WTC11 (cell line): ENCODE measurements around the gene PPIC. TPM values are rescaled to one million over a fixed set of nuclear protein-coding genes. Genes with fewer than 3 reads are reported as not detected.

Source experiments
- ATAC-seq: fragments of 200-7000 bp; cut with Tn5 transposase; 2 replicates; pipeline ENCODE4 v1.10.0; 2021; ENCODE audit warnings: mild to moderate bottlenecking, moderate library complexity
- CTCF ChIA-PET: fragments of 300-600 bp; sonication (Branson Sonifier 250); formaldehyde crosslinking; loops from one replicate; lab custom pipeline; 2021; ENCODE audit warnings: antibody characterized with exemption; lab: Charles Lee
- POLR2A ChIA-PET: fragments of 350-600 bp; sonication (Branson Sonifier 250); formaldehyde crosslinking; loops from one replicate; lab custom pipeline; 2021; ENCODE audit warnings: antibody characterized with exemption; lab: Charles Lee
- DNase-seq: peaks from one replicate; pipeline ENCODE4 v3.0.0; 2021; ENCODE audit warnings: low spot score
- H3K27ac Mint-ChIP-seq: 2 replicates; pipeline ENCODE4 v1.8.0; 2021; ENCODE audit warnings: mixed read lengths
- H3K27me3 Mint-ChIP-seq: 2 replicates; pipeline ENCODE4 v1.8.0; 2021; ENCODE audit warnings: low read depth, mild to moderate bottlenecking, moderate library complexity, mixed read lengths
- H3K36me3 Mint-ChIP-seq: 2 replicates; pipeline ENCODE4 v1.8.0; 2021; ENCODE audit warnings: mixed read lengths
- H3K4me1 Mint-ChIP-seq: 2 replicates; pipeline ENCODE4 v1.8.0; 2022; ENCODE audit warnings: mixed read lengths
- H3K4me3 Mint-ChIP-seq: 2 replicates; pipeline ENCODE4 v1.8.0; 2021; ENCODE audit warnings: mild to moderate bottlenecking, moderate library complexity, mixed read lengths
- H3K9me3 Mint-ChIP-seq: 2 replicates; pipeline ENCODE4 v1.8.0; 2021; ENCODE audit warnings: mixed read lengths
- ATF3 ChIP-seq: sonication (generic); formaldehyde crosslinking; conservative IDR thresholded peaks from 2 replicates; pipeline ENCODE4 v1.8.1; 2022; ENCODE audit warnings: mild to moderate bottlenecking, missing genetic modification reagents
- ATF6 ChIP-seq: sonication (generic); formaldehyde crosslinking; IDR thresholded peaks from 2 replicates; pipeline ENCODE4 v1.8.1; 2023; ENCODE audit warnings: mild to moderate bottlenecking, missing genetic modification reagents
- ELF4 ChIP-seq: sonication (generic); formaldehyde crosslinking; IDR thresholded peaks from 2 replicates; pipeline ENCODE4 v1.8.1; 2022; ENCODE audit warnings: low read depth, mild to moderate bottlenecking, moderate library complexity, missing genetic modification reagents
- ETV6 ChIP-seq: sonication (generic); formaldehyde crosslinking; IDR thresholded peaks from 2 replicates; pipeline ENCODE4 v1.8.1; 2022; ENCODE audit warnings: mild to moderate bottlenecking, missing genetic modification reagents
- GABPB1 ChIP-seq: sonication (generic); formaldehyde crosslinking; IDR thresholded peaks from 2 replicates; pipeline ENCODE4 v1.8.1; 2023; ENCODE audit warnings: mild to moderate bottlenecking, missing genetic modification reagents
- GRHL2 ChIP-seq: fragments of 250-450 bp; sonication (Bioruptor Pico); IDR thresholded peaks from 2 replicates; pipeline ENCODE4 v1.8.0; 2022; ENCODE audit warnings: mild to moderate bottlenecking, moderate library complexity; ENCODE audit not compliant: insufficient replicate concordance, severe bottlenecking
- HMGXB4 ChIP-seq: sonication (generic); formaldehyde crosslinking; IDR thresholded peaks from 2 replicates; pipeline ENCODE4 v1.8.1; 2023; ENCODE audit warnings: mild to moderate bottlenecking, moderate library complexity, missing genetic modification reagents
- MYBL2 ChIP-seq: sonication (generic); formaldehyde crosslinking; IDR thresholded peaks from 2 replicates; pipeline ENCODE4 v1.8.1; 2023; ENCODE audit warnings: mild to moderate bottlenecking, moderate library complexity, missing genetic modification reagents
- SOX15 ChIP-seq: fragments of 250-450 bp; sonication (Bioruptor Pico); IDR thresholded peaks from 2 replicates; pipeline ENCODE4 v1.9.0; 2021; ENCODE audit warnings: mild to moderate bottlenecking
- TEAD1 ChIP-seq: sonication (generic); formaldehyde crosslinking; IDR thresholded peaks from 2 replicates; pipeline ENCODE4 v1.8.0; 2022; ENCODE audit warnings: mild to moderate bottlenecking, missing genetic modification reagents
- TP53 ChIP-seq: sonication (generic); formaldehyde crosslinking; IDR thresholded peaks from 2 replicates; pipeline ENCODE4 v1.8.1; 2023; ENCODE audit warnings: mild to moderate bottlenecking, missing genetic modification reagents
- ZNF219 ChIP-seq: sonication (generic); formaldehyde crosslinking; IDR thresholded peaks from 2 replicates; pipeline ENCODE4 v1.8.0; 2023; ENCODE audit warnings: missing genetic modification reagents, mild to moderate bottlenecking, borderline replicate concordance
- ZNF416 ChIP-seq: fragments of 250-450 bp; sonication (Bioruptor Pico); IDR thresholded peaks from 2 replicates; pipeline ENCODE4 v1.9.0; 2021; ENCODE audit warnings: mild to moderate bottlenecking, inconsistent platforms
- ZNF423 ChIP-seq: fragments of 250-450 bp; sonication (Bioruptor Pico); IDR thresholded peaks from 2 replicates; pipeline ENCODE4 v2.1.2; 2022; ENCODE audit warnings: mild to moderate bottlenecking, moderate library complexity
- ZSCAN18 ChIP-seq: fragments of 250-450 bp; sonication (Bioruptor Pico); IDR thresholded peaks from 2 replicates; pipeline ENCODE4 v2.1.2; 2022; ENCODE audit warnings: mild to moderate bottlenecking, moderate library complexity
- total RNA-seq: library from RNA; stranded (reverse); gene quantifications from 3 replicates; pipeline ENCODE4 v1.2.3, GENCODE V29; 2021
- TF ChIP-seq, protein P1 (sequence below): sonication (generic); formaldehyde crosslinking; IDR thresholded peaks from 2 replicates; pipeline ENCODE4 v1.8.0; 2022; ENCODE audit warnings: mild to moderate bottlenecking, missing genetic modification reagents
- TF ChIP-seq, protein P2 (sequence below): sonication (generic); formaldehyde crosslinking; IDR thresholded peaks from 2 replicates; pipeline ENCODE4 v1.8.0; 2022; ENCODE audit warnings: missing genetic modification reagents
- TF ChIP-seq, protein P3 (sequence below): sonication (generic); formaldehyde crosslinking; IDR thresholded peaks from 2 replicates; pipeline ENCODE4 v1.8.1; 2023; ENCODE audit warnings: mild to moderate bottlenecking, missing genetic modification reagents, moderate library complexity
- TF ChIP-seq, protein P4 (sequence below): fragments of 250-450 bp; sonication (Bioruptor Pico); IDR thresholded peaks from 2 replicates; pipeline ENCODE4 v1.9.0; 2021; ENCODE audit warnings: mild to moderate bottlenecking, borderline replicate concordance
- TF ChIP-seq, protein P5 (sequence below): sonication (generic); formaldehyde crosslinking; IDR thresholded peaks from 2 replicates; pipeline ENCODE4 v1.8.1; 2022; ENCODE audit warnings: mild to moderate bottlenecking, moderate library complexity, missing genetic modification reagents

The PPIC gene
- total RNA-seq, 1 experiment from 2014 or later: 12.4 TPM

- TF ChIP-seq, protein P1, sequence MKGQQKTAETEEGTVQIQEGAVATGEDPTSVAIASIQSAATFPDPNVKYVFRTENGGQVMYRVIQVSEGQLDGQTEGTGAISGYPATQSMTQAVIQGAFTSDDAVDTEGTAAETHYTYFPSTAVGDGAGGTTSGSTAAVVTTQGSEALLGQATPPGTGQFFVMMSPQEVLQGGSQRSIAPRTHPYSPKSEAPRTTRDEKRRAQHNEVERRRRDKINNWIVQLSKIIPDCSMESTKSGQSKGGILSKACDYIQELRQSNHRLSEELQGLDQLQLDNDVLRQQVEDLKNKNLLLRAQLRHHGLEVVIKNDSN (CRISPR knock-in tag): no peak
- TF ChIP-seq GABPB1 (no peak), ETV6 (CRISPR knock-in tag) (no peak), ZNF423 (CRISPR knock-in tag) (no peak), ZSCAN18 (CRISPR knock-in tag) (no peak), ZNF416 (CRISPR knock-in tag) (no peak), TEAD1 (CRISPR knock-in tag) (no peak), HMGXB4 (no peak), ATF6 (CRISPR knock-in tag) (no peak)
- TF ChIP-seq, protein P2, sequence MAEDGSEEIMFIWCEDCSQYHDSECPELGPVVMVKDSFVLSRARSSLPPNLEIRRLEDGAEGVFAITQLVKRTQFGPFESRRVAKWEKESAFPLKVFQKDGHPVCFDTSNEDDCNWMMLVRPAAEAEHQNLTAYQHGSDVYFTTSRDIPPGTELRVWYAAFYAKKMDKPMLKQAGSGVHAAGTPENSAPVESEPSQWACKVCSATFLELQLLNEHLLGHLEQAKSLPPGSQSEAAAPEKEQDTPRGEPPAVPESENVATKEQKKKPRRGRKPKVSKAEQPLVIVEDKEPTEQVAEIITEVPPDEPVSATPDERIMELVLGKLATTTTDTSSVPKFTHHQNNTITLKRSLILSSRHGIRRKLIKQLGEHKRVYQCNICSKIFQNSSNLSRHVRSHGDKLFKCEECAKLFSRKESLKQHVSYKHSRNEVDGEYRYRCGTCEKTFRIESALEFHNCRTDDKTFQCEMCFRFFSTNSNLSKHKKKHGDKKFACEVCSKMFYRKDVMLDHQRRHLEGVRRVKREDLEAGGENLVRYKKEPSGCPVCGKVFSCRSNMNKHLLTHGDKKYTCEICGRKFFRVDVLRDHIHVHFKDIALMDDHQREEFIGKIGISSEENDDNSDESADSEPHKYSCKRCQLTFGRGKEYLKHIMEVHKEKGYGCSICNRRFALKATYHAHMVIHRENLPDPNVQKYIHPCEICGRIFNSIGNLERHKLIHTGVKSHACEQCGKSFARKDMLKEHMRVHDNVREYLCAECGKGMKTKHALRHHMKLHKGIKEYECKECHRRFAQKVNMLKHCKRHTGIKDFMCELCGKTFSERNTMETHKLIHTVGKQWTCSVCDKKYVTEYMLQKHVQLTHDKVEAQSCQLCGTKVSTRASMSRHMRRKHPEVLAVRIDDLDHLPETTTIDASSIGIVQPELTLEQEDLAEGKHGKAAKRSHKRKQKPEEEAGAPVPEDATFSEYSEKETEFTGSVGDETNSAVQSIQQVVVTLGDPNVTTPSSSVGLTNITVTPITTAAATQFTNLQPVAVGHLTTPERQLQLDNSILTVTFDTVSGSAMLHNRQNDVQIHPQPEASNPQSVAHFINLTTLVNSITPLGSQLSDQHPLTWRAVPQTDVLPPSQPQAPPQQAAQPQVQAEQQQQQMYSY (CRISPR knock-in tag): no peak
These were observed 1.1 kb downstream of the PPIC start (continued) for GRCh38 chr5:123035360-123035917.

DNA sequence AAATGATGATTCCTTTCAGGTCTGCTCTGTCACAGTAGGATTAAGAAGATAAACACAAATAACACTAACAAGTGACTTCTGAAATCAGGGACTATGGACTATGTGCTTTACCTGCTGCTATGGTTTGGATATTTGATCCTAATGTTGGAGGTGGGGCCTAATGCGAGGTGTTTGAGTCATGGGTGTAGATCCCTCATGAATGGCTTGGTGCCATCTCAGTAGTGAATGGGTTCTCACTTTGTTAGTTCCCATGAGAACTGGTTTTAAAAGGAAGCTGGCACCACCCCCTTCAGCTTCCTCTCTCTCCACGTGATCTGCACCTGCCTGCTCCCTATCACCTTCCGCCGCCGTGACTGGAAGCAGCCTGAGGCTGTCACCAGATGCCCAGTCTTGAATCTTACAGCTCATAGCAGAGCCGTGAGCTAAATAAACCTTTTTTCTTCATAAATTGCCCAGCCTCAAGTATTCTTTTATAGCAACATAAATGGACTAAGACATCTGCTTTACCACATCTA lies 3.3 kb downstream of the PPIC start:
- no peak overlapping the region for H3K4me3 Mint-ChIP-seq
- peaks cover 3% of the 10 kb centered on the region; the same call in 1 of the 2 replicates for H3K36me3 Mint-ChIP-seq
- ChIA-PET CTCF (interaction anchor here (0.5 kb wide), 1 partner anchor 143 kb away, joined by 3 read pairs; no protein-coding TSS in a partner anchor), POLR2A (no interaction called here)
- no peaks in the 10 kb centered on the region for H3K9me3 Mint-ChIP-seq
- DNase-seq (no peak), ATAC-seq (no peak)
- peaks cover 47% of the 10 kb centered on the region for H3K4me1 Mint-ChIP-seq
- H3K27ac Mint-ChIP-seq: no peak overlapping the region
- H3K27me3 Mint-ChIP-seq: peaks cover 39% of the 10 kb centered on the region
- TF ChIP-seq, protein P3, sequence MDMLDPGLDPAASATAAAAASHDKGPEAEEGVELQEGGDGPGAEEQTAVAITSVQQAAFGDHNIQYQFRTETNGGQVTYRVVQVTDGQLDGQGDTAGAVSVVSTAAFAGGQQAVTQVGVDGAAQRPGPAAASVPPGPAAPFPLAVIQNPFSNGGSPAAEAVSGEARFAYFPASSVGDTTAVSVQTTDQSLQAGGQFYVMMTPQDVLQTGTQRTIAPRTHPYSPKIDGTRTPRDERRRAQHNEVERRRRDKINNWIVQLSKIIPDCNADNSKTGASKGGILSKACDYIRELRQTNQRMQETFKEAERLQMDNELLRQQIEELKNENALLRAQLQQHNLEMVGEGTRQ (CRISPR knock-in tag): no peak
- TF ChIP-seq SOX15 (CRISPR knock-in tag) (no peak), ELF4 (CRISPR knock-in tag) (no peak), ZNF219 (CRISPR knock-in tag) (no peak), GRHL2 (CRISPR knock-in tag) (no peak), TP53 (CRISPR knock-in tag) (no peak), MYBL2 (no peak), ETV6 (CRISPR knock-in tag) (no peak), ATF3 (no peak)
- TF ChIP-seq, protein P4, sequence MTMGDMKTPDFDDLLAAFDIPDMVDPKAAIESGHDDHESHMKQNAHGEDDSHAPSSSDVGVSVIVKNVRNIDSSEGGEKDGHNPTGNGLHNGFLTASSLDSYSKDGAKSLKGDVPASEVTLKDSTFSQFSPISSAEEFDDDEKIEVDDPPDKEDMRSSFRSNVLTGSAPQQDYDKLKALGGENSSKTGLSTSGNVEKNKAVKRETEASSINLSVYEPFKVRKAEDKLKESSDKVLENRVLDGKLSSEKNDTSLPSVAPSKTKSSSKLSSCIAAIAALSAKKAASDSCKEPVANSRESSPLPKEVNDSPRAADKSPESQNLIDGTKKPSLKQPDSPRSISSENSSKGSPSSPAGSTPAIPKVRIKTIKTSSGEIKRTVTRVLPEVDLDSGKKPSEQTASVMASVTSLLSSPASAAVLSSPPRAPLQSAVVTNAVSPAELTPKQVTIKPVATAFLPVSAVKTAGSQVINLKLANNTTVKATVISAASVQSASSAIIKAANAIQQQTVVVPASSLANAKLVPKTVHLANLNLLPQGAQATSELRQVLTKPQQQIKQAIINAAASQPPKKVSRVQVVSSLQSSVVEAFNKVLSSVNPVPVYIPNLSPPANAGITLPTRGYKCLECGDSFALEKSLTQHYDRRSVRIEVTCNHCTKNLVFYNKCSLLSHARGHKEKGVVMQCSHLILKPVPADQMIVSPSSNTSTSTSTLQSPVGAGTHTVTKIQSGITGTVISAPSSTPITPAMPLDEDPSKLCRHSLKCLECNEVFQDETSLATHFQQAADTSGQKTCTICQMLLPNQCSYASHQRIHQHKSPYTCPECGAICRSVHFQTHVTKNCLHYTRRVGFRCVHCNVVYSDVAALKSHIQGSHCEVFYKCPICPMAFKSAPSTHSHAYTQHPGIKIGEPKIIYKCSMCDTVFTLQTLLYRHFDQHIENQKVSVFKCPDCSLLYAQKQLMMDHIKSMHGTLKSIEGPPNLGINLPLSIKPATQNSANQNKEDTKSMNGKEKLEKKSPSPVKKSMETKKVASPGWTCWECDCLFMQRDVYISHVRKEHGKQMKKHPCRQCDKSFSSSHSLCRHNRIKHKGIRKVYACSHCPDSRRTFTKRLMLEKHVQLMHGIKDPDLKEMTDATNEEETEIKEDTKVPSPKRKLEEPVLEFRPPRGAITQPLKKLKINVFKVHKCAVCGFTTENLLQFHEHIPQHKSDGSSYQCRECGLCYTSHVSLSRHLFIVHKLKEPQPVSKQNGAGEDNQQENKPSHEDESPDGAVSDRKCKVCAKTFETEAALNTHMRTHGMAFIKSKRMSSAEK (CRISPR knock-in tag): no peak
- TF ChIP-seq, protein P5, sequence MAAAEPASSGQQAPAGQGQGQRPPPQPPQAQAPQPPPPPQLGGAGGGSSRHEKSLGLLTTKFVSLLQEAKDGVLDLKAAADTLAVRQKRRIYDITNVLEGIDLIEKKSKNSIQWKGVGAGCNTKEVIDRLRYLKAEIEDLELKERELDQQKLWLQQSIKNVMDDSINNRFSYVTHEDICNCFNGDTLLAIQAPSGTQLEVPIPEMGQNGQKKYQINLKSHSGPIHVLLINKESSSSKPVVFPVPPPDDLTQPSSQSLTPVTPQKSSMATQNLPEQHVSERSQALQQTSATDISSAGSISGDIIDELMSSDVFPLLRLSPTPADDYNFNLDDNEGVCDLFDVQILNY (CRISPR knock-in tag): no peak
